ENCODE data around the gene SFSWAP. TPM values are rescaled to one million over a fixed set of nuclear protein-coding genes. Genes with fewer than 3 reads are reported as not detected.
"Not testable (repeated sequence)": the region's sequence is repeated elsewhere in the genome, so short reads cannot be mapped to it uniquely, and the experiment has no call there.

The SFSWAP gene
- total RNA-seq, 1 donor, result 31.1 TPM

- Histone ChIP-seq H3K4me1 (ENCODE audit: insufficient read depth, low read length) (peaks cover 6% of the 10 kb centered on the region), H3K27me3 (ENCODE audit: insufficient read depth, low read length) (no peaks in the 10 kb centered on the region), H3K9me3 (ENCODE audit: low read depth, low read length) (no peaks in the 10 kb centered on the region), H3K4me2 (ENCODE audit: insufficient read depth, low read length) (no peak overlapping the region), H3K36me3 (ENCODE audit: insufficient read depth, low read length) (no peaks in the 10 kb centered on the region), H3K79me2 (ENCODE audit: insufficient read depth, low read length) (no peaks in the 10 kb centered on the region), H3K4me3 (ENCODE audit: insufficient read depth, low read length) (no peak overlapping the region), H2AFZ (ENCODE audit: low read length) (no peak overlapping the region), H4K20me1 (ENCODE audit: insufficient read depth, low read length) (no peaks in the 10 kb centered on the region), H3K27ac (ENCODE audit: low read depth, low read length) (no peak overlapping the region)
- TF ChIP-seq, protein P1, sequence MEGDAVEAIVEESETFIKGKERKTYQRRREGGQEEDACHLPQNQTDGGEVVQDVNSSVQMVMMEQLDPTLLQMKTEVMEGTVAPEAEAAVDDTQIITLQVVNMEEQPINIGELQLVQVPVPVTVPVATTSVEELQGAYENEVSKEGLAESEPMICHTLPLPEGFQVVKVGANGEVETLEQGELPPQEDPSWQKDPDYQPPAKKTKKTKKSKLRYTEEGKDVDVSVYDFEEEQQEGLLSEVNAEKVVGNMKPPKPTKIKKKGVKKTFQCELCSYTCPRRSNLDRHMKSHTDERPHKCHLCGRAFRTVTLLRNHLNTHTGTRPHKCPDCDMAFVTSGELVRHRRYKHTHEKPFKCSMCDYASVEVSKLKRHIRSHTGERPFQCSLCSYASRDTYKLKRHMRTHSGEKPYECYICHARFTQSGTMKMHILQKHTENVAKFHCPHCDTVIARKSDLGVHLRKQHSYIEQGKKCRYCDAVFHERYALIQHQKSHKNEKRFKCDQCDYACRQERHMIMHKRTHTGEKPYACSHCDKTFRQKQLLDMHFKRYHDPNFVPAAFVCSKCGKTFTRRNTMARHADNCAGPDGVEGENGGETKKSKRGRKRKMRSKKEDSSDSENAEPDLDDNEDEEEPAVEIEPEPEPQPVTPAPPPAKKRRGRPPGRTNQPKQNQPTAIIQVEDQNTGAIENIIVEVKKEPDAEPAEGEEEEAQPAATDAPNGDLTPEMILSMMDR (IDR thresholded peaks at IDR 0.05; ENCODE audit: extremely low read depth, low read depth, low read length), result no peak
- peak; percentile 56 for DNase-seq (ENCODE audit: insufficient read length, low spot score, missing footprints)
These were observed 98.0 kb downstream of the SFSWAP start for GRCh38 chr12:131808744-131809371.

DNA sequence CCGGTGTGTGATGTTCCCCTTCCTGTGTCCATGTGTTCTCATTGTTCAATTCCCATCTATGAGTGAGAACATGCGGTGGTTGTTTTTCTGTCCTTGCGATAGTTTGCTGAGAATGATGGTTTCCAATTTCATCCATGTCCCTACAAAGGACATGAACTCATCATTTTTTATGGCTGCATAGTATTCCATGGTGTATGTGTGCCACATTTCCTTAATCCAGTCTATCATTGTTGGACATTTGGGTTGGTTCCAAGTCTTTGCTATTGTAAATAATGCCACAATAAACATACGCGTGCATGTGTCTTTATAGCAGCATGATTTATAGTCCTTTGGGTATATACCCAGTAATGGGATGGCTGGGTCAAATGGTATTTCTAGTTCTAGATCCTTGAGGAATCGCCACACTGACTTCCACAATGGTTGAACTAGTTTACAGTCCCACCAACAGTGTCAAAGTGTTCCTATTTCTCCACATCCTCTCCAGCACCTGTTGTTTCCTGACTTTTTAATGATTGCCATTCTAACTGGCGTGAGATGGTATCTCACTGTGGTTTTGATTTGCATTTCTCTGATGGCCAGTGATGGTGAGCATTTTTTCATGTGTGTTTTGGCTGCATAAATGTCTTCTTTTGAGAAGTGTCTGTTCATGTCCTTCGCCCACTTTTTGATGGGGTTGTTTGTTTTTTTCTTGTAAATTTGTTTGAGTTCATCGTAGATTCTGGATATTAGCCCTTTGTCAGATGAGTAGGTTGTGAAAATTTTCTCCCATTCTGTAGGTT, 98.8 kb downstream of the SFSWAP start:
- not testable (repeated sequence) for H3K27ac ChIP-seq (ENCODE audit: low read depth, low read length); H2AFZ ChIP-seq (ENCODE audit: low read length); H3K36me3 ChIP-seq (ENCODE audit: insufficient read depth, low read length); H3K4me3 ChIP-seq (ENCODE audit: insufficient read depth, low read length); DNase-seq (ENCODE audit: insufficient read length, low spot score, missing footprints); H4K20me1 ChIP-seq (ENCODE audit: insufficient read depth, low read length); H3K4me1 ChIP-seq (ENCODE audit: insufficient read depth, low read length); H3K27me3 ChIP-seq (ENCODE audit: insufficient read depth, low read length); H3K4me2 ChIP-seq (ENCODE audit: insufficient read depth, low read length); H3K9me3 ChIP-seq (ENCODE audit: low read depth, low read length); H3K79me2 ChIP-seq (ENCODE audit: insufficient read depth, low read length)

DNA sequence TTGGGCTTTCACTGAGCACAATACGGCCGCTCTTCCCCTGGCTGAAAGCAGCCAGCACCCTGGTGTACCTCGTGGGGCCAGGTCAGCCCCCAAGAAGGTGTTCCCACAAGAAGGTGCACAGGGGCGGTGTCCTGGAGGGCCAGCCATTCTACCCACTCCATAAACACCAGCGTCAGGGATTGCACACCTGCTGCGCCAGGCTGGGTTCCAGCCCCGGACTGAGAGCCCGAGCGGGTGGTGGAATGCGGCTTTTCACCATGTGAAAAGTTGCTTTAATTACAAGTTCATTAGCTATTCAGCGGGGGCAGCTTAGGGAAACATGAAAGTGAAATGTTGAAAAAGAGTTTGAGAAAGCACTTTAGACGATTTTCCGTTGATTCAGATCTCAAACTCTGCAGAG, 99.8 kb downstream of the SFSWAP start:
- Histone ChIP-seq H3K4me2 (ENCODE audit: insufficient read depth, low read length) (no peak overlapping the region), H3K36me3 (ENCODE audit: insufficient read depth, low read length) (no peaks in the 10 kb centered on the region), H4K20me1 (ENCODE audit: insufficient read depth, low read length) (no peaks in the 10 kb centered on the region), H3K79me2 (ENCODE audit: insufficient read depth, low read length) (no peaks in the 10 kb centered on the region), H3K9me3 (ENCODE audit: low read depth, low read length) (no peaks in the 10 kb centered on the region), H3K4me1 (ENCODE audit: insufficient read depth, low read length) (no peaks in the 10 kb centered on the region), H2AFZ (ENCODE audit: low read length) (no peak overlapping the region), H3K27ac (ENCODE audit: low read depth, low read length) (no peak overlapping the region), H3K27me3 (ENCODE audit: insufficient read depth, low read length) (no peaks in the 10 kb centered on the region), H3K4me3 (ENCODE audit: insufficient read depth, low read length) (no peak overlapping the region)
- peak; percentile 64 for DNase-seq (ENCODE audit: insufficient read length, low spot score, missing footprints)
- TF ChIP-seq, protein P1 (IDR thresholded peaks at IDR 0.05; ENCODE audit: extremely low read depth, low read depth, low read length), result no peak

DNA sequence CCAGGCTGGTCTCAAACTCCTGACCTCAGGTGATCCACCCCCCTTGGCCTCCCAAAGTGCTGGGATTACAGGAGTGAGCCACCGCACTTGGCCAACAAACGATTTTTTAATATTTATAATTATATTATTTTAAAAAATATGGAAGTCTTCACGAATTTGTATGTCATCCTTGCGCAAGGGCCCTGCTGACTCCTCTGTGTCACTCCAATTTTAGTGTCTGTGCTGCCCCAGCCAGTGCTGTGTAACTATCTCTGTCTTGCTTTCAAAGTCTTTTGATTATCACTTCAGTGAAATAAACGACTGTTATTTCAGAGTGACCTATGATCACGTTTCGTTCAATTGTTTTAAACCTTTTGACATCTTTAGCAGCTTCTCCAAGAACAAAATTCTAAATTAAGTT, 104.2 kb downstream of the SFSWAP start:
- Histone ChIP-seq H2AFZ (ENCODE audit: low read length) (no peak overlapping the region), H3K4me2 (ENCODE audit: insufficient read depth, low read length) (no peak overlapping the region), H3K4me1 (ENCODE audit: insufficient read depth, low read length) (no peaks in the 10 kb centered on the region), H3K27ac (ENCODE audit: low read depth, low read length) (no peak overlapping the region), H3K4me3 (ENCODE audit: insufficient read depth, low read length) (no peak overlapping the region), H3K79me2 (ENCODE audit: insufficient read depth, low read length) (no peaks in the 10 kb centered on the region), H3K9me3 (ENCODE audit: low read depth, low read length) (no peaks in the 10 kb centered on the region), H4K20me1 (ENCODE audit: insufficient read depth, low read length) (no peaks in the 10 kb centered on the region), H3K36me3 (ENCODE audit: insufficient read depth, low read length) (no peaks in the 10 kb centered on the region), H3K27me3 (ENCODE audit: insufficient read depth, low read length) (no peaks in the 10 kb centered on the region)
- TF ChIP-seq, protein P1 (IDR thresholded peaks at IDR 0.05; ENCODE audit: extremely low read depth, low read depth, low read length), result no peak
- DNase-seq (ENCODE audit: insufficient read length, low spot score, missing footprints), result no peak

All from osteoblast (primary cell).